GM19043 (cell line): ENCODE data around the gene INSRR.

Experiments used
- ATAC-seq: cut with Tn5 transposase; IDR thresholded peaks from one replicate; pipeline ENCODE4 v1.9.1; 2021; ENCODE audit warnings: low read depth; ENCODE audit not compliant: unreplicated experiment

INSRR gene

DNA sequence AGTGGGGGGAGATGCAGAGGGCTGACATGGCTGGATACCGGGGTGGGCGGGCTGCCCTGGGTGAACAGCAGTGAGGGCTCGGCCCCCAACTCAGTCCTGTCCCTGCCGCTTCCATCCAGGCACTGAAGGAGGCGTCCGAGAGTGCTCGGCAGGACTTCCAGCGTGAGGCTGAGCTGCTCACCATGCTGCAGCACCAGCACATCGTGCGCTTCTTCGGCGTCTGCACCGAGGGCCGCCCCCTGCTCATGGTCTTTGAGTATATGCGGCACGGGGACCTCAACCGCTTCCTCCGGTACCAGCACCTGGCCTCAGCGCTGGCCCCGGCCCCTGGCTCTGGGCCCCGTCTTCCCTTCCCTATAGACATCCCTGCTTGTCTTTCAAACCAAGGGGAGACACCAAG is 17.4 kb upstream of the INSRR start:
- no peak for ATAC-seq

DNA sequence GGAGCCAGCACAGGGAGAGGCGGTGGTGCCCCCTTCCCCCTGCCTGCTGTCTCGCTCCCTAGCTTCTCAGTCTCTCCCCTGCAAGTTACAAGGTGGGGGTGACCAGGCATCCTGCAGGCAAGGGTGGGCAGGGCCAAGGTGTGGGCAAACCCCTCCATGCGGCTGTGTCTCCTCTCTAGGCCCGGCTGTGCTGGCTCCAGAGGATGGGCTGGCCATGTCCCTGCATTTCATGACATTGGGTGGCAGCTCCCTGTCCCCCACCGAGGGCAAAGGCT is 16.4 kb upstream of the INSRR start:
- no peak for ATAC-seq

DNA sequence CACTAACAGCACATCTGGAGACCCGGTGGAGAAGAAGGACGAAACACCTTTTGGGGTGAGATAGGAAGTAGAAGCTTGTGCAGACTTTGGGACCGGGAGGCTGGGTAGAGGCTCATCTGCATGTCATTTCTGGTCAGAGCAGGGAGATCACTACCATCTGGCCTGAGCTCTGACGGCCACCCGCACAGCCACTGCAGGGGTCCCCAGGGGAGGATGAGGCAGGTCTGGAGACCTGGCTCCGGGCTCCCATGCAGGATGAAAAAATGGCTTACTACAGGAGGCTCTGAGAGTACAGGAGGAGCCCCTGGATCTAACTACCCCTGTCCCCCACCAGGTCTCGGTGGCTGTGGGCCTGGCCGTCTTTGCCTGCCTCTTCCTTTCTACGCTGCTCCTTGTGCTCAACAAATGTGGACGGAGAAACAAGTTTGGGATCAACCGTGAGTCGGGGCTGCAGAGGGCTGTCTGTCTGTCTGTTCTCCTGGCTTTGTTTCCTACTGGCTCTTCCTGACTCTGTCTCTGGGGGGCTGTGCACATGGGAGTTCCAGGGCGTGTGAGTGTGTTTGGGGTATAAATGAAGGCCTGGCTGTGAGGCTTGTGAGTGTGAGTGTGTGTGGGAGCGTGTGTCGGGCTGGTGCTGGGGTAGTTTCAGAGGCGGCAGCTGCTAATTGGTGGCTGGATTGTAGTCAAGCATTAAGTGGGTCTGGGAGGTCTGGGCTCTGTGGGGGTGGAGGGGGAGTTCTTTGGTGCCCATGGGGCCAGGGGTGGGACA is 15.8 kb upstream of the INSRR start:
- ATAC-seq, result no peak

DNA sequence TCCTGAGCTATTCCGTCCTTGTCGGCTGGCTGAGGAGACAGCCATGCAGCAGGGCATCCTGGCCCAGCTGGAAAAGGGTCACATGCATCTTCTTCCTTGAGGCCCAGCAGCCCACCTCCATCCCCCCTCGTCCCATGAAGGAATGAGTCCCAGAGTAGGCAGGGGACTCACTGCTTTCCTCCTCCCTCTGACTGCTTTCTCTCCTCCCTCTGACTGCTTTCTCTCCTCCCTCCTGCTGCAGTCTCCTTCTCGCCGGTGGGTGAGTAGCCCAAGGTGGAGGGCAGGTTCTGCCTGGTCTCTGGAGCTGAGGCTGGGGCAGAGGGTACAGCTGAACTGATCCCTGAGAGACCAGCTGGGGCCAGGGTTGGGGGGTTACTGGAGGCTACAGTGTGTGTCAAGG is 15.2 kb upstream of the INSRR start:
- ATAC-seq, result no peak

DNA sequence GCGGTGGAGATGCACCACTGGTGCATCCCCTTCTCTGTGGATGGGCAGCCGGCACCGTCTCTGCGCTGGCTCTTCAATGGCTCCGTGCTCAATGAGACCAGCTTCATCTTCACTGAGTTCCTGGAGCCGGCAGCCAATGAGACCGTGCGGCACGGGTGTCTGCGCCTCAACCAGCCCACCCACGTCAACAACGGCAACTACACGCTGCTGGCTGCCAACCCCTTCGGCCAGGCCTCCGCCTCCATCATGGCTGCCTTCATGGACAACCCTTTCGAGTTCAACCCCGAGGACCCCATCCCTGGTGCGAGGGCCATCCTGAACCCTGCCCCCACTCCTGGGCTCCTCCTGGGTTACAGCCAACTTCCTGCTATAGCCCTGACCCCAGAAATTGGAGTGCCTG is 14.7 kb upstream of the INSRR start:
- ATAC-seq, result no peak

DNA sequence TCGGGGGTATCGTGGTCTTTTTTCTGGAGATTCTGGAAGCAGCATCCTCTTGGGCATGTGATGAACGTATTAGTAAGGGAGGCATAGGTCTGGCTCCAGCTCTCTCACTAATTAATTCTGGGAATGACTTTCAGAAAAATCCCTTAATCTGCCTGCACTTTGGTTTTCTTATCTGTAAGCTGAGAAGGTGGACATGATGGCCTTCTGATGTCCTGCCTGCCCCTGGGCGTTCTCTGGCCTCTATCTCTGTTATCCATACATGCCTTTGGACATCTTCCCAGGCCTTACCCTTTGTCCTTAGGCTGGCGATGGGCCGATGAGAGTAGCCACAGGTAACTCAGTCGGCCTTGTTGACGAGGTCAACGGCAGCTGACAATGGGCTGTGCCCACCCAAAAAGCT is 10.5 kb upstream of the INSRR start:
- no peak for ATAC-seq

DNA sequence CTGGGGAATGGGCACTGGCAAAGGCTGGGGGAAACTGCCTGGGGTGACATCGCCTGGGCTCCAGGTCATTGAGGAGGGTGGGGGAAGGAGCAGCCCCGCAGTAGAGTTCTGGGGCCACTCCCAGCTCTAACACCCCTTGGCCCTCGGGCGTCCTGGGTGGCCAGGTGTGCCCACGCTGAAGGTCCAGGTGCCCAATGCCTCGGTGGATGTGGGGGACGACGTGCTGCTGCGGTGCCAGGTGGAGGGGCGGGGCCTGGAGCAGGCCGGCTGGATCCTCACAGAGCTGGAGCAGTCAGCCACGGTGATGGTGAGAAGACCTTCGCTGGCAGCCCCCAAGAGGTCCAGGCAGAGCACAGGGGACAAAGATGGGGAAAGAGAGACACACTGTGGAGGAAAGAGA is 9.4 kb upstream of the INSRR start:
- ATAC-seq, result no peak

DNA sequence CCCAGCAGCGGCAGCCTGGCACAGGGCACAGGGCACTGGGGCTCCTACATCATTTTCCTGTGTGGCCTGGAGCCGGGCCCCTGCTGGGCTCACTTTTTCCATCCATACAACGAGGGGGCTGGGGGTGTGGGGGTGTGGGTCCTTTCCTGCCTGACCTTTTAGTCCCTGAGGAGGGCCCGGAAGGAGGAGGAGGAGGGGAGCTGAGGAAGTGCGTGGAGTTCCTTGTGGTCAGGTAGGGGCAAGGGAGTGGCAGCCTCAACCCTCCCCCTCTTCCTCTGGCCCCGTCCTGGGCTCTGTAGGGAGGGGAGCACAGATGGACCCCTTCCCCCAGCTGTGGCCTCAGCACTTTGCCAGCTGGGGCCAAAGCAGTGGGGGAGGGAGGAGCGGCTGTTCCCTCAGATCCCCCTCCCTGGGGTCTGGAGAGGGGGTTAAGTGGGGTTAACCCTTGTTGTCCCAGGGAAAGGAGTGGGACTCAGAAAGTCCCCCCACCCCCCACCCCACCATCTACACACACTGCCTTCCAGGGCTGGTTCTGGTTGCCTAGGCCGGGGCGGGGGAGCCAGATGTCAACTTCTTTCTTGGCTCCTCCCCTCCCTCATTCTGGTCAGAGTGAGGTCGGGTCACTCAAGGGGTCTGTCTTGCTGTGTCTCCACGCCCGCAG is 7.5 kb upstream of the INSRR start:
- no peak for ATAC-seq

DNA sequence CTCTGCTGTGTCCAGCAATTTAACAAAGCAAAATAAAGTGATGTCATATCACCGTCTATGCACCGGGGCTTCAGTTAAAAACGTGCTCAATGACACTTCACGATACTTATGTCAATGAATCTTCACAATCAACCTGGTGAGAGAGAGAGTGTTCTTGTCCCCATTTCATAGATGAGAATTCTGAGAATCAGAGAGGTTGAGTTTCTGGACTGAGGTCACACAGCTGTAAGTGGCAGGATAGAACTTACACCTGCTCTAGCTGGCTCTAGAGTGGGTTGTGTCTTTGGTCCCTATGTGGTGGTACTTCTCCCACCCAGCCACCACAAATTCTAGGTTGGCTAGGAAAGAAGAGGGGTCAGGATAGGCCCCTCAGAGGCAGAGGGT is 6.9 kb upstream of the INSRR start:
- no peak for ATAC-seq

DNA sequence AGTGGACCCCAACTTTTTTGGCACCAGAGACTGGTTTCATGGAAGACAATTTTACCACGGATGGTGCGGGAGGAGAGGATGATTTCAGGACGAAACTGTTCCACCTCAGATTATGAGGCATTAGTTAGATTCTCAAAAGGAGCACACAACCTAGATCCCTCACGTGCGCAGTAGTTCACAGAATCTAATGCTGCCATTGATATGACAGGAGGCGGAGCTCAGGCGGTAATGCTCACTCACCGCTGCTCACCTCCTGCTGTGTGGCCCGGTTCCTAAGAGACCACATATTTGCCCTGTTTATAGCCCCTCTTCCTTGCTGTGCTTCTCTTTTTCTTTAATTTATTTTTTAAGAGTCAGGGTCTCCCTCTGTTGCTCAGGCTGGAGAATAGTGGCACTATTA is 6.3 kb upstream of the INSRR start:
- no peak for ATAC-seq

DNA sequence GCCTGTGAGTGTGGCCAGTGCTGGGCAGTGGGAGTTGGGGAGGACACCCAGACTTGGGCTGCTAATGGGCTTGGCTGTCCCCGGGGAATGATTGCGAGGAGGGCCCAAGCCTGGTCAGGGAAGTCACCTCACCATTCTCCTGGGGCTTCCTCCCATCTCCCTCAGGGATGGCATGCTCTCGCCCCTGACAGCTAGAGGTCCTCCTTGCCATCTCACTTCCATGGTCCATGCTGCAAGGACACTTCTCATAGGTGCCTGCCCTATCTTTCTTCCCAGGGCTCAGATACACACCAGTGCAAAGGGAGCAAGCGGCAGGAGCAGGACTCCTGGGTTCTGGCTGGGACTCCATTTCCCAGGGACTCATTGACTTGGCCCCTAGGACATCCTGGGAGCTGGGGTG is 5.9 kb upstream of the INSRR start:
- no peak for ATAC-seq

DNA sequence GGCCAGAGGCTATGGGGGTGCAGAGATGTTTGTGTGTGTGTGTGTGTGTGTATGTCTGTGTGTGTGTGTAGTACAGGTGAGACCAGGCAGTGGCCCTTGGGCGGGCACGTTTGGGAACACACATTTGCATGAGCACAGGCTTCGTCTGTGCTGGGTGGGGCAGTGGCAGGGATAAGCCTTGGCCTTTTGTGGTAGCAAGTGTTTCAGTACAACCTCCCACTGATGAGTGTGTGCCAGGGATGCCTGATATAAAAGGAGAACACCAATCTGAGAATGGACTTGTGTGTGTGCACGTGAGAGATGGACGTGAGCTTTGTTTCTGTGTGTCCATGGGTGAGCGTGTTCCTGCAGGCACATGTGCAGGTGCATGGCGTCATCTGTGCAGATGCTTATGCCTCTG is 4.7 kb upstream of the INSRR start:
- no peak for ATAC-seq

DNA sequence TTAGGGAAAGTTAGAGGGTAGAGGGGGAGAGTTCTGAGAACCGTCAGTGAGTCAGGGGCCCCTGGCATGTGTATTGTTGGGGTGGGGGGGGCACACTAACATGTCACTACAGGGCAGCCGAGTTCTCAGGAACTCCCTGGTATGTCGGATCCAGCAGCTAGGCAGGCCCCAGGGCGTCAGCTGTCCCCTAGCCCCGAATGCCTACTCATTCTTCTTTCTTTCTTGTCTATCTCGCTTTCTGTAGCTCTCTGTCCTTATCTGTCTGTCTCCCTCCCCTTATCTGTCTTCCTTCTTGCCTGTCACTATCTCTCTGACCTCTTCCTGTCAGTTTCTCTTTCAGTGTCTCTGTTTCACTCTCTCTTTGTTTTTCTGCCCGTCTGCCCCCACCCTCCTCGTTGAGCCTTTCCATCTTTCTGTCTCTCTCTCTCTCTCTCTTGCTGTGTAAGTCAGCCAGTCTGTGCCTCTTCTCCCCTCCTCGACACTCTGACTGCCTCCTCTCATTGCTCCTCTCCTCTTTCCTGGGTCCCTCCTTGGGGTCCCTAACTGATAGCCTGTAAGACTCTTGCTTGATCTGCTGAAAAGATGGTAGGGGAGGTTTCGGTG is 4.2 kb upstream of the INSRR start:
- ATAC-seq, result no peak

DNA sequence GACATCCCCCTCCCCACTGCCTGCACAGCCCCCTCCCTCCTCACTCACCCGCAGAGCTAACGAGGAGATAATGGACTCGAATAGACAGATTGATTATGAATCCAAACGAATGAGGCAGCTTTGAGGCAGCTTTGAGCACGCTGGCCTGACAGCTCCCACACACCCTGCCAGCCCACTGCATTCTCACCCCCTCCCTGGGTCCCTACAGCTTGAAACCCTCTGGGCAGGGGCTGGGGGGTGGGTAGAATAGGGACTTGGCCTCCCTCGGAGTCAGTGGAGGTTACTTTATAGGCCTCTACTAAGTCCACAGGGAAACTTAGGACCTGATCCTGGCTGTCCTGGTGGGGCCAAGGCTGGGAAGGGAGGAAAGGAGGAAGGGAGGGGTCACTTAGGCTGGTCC is 3.7 kb upstream of the INSRR start:
- no peak for ATAC-seq

DNA sequence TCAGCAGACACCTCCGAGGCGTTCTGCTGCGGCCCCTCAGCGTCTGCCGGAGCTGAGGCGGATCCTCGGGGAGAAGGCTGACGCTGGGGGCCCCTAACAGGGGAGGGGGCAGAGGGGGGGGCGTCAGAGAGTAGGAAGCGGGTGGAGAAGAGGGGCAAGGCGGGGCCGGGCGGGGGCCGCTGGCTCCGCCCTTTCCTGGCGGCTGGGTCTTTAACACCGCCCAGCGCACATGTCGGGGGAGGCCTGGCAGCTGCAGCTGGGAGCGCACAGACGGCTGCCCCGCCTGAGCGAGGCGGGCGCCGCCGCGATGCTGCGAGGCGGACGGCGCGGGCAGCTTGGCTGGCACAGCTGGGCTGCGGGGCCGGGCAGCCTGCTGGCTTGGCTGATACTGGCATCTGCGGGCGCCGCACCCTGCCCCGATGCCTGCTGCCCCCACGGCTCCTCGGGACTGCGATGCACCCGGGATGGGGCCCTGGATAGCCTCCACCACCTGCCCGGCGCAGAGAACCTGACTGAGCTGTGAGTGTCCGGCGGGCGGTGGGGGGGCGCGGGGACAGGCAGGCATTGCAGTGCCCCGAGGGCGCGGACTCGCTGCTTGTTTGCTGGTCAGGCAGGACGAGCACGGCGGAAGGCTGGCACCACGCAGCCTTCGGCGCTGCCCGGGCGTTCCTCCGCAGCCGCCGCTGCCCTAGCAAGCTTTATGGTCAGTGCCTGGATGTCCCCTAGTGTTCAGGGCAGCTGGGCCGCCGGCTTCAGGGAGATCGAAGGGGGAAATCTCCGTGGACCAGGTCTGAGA is 1.9 kb upstream of the INSRR start, which contains the start of gene NTRK1:
TSS of gene NTRK1 (plus strand) at position 238 of the 796 bp plus-strand sequence. CDS start at position 308, 70 bp downstream.
- no peak for ATAC-seq

DNA sequence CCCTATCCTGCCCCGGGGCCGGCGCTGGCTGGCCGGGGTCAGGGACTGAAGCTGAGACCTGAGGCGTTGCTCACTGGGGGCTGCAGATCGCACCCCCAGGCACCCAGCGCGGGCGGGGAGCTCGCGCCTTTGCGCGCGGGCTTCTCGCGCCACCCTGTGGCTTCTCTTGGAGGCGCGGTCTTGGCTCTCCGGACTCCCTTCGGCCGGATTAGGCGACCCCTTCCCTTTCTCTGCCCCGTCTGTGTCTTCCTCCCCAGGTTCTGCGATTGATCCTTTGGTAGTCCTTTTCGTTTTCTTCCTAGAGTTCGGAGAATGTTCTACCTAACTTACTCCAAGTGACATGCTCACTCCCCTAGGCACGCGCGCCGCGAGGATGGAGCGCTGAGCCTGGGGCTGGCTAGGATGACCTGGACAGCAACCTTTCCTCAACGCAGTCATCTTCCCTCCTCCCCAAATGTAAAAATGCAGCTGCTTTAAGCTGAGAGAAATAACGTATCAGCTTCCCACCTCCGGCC is 1.3 kb upstream of the INSRR start:
- no peak for ATAC-seq

DNA sequence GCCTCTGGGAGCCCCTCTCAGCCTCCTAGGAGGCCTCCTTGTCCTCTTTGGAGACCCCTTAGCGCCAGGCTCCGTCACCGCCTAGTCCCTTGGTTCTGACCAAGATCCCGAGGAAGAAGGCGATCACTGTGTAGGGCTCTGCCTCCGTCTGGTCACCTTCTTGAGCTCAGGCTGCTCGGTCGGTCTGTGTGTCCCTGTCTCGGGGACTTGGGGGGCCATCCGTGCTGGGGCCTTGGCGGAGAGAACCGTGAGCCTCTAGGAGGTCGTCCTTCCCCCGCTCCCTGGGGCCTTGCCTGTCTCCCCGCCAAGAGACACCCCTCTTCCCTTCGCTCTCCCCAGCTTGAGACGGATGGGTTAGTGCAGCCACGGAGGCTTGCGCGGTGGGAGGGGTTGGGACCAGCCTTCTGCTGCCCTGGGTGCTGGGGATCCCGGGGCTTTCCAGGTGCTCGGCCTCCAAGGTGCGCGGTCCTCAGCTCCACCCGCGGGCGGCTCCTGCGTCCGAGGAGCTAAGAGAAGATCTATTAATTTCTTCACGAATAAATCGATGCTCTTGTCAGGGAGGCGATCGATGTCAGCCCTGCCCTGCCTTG is 701 bp upstream of the INSRR start:
- ATAC-seq, result no peak

DNA sequence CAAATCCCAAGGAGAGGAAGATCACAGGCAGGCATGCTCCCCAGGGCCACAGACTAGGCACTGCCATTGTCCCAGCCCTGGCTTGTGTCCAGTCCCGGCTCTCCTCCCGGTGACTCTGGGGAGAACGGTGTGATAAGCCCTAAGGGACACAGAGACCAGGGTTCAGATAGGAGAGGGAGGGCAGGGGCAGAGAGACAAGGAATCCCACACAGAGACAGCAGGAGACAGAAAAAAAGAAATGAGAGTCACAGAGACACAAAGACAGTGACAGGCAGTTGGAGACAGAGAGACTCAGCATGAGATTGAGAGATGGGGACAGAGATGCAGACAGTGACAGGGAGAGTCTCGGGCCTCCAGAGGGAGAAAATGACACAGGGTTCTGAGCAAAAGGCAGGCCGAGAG is 361 bp downstream of the INSRR start:
- ATAC-seq, result no peak

DNA sequence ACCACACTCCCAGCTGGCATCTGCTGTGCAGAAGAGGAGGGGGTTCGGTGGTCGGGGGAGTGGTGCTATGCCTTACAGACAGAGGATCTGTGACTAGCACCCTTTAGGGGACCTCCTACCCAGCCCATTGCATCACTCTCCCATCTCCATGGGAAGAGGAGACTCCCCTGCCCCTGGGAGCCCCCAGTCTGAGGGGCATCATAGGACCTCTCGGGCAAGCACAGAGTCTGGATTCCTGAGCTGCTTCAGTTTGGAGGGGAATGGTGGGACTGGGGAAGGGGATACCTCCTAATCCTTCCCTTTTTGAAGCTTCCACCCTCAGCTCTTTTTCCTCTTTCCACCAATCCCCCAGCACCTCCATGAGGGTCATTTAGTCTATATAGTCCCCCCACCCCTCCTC is 1.4 kb downstream of the INSRR start:
- no peak for ATAC-seq

DNA sequence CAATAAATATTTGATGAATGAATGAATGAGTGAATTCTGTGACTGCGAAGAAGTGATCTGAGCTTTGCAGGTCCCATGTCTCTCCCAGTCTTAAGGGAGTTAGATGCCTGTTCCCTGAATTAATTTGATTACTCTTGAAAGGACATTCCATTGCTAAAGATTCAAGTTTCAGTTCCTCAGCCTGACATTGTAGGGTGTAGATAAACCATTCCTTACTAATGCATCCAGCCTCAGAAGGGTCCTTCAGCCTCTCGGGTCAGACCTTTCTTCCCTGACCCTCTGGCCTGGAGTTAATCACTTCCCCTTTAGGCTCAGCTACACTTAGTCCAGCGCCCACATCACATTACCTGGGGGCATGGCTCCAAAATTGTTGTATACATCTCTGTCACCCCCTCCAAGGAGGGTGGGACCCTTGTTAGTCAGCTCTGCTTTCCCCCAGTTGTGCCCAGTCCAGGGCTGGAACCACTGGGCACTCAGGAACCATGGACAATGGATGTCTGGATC is 2.6 kb downstream of the INSRR start:
- no peak for ATAC-seq

DNA sequence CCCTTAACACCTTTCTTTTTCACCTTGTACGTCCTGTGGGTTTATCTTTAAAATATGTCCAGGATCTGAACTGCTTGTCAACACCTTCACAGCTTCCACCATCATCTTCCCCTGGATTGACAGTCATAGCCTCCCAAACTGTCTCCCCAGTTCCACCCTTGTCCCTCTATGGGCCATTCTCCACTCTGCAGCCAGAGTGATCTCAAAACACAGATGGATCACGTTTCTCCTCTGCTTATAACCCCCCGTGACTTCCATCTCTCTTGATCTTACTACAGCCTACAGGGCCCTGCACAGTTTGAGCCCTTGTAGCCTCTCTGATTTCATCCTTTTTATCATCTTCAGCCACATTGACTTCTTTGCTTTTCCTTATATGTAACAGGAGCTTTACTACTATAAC is 4.3 kb downstream of the INSRR start:
- no peak for ATAC-seq
